ENCODE data around the gene C2orf69.
"Not testable (repeated sequence)": the region's sequence is repeated elsewhere in the genome, so short reads cannot be mapped to it uniquely, and the experiment has no call there.

The C2orf69 gene

GRCh38 chr2:199911052-199911876 is at the start of gene C2orf69:
Gene C2orf69, plus strand, starts transcription at chr2:199911293. Its CDS starts 146 bp downstream, at chr2:199911439.
- DNase-seq, result peak; percentile 90

- no peak for DNase-seq
Measured at GRCh38 chr2:199862788-199863187, 48.3 kb upstream of the C2orf69 start.

GRCh38 chr2:199865905-199866304 is 45.2 kb upstream of the C2orf69 start:
- no peak for DNase-seq

GRCh38 chr2:199868431-199869226 is 42.5 kb upstream of the C2orf69 start:
- DNase-seq, result no peak

GRCh38 chr2:199869227-199869541 is 41.9 kb upstream of the C2orf69 start:
- no peak for DNase-seq

GRCh38 chr2:199869653-199870052 is 41.4 kb upstream of the C2orf69 start:
- DNase-seq, result no peak

- no peak for DNase-seq
Measured at GRCh38 chr2:199870581-199870980, 40.5 kb upstream of the C2orf69 start.

GRCh38 chr2:199874209-199874608 is 36.9 kb upstream of the C2orf69 start:
- no peak for DNase-seq

- no peak for DNase-seq
Measured at GRCh38 chr2:199875400-199875799, 35.7 kb upstream of the C2orf69 start.

- no peak for DNase-seq
Measured at GRCh38 chr2:199882667-199883066, 28.4 kb upstream of the C2orf69 start.

GRCh38 chr2:199883474-199884212 is 27.4 kb upstream of the C2orf69 start:
- no peak for DNase-seq

- DNase-seq, result no peak
Measured at GRCh38 chr2:199895406-199895805, 15.7 kb upstream of the C2orf69 start.

GRCh38 chr2:199896617-199897016 is 14.5 kb upstream of the C2orf69 start:
- DNase-seq, result no peak

- DNase-seq, result no peak
Measured at GRCh38 chr2:199901942-199902341, 9.2 kb upstream of the C2orf69 start.

GRCh38 chr2:199902486-199903110 is 8.5 kb upstream of the C2orf69 start:
- no peak for DNase-seq

GRCh38 chr2:199903111-199903510 is 8.0 kb upstream of the C2orf69 start:
- no peak for DNase-seq

GRCh38 chr2:199907008-199907714 is 3.9 kb upstream of the C2orf69 start:
- DNase-seq, result no peak

GRCh38 chr2:199910338-199911051 is 598 bp upstream of the C2orf69 start:
- DNase-seq, result no peak

GRCh38 chr2:199911877-199912161 is 726 bp downstream of the C2orf69 start:
- no peak for DNase-seq

- DNase-seq, result not testable (repeated sequence)
Measured at GRCh38 chr2:199912553-199913114, 1.5 kb downstream of the C2orf69 start.

- no peak for DNase-seq
Measured at GRCh38 chr2:199914372-199914958, 3.4 kb downstream of the C2orf69 start.

Data from NCI-H187 treated with DMSO at 0.1 percent for 48 hours (cell line).